Esophagus squamous epithelium (tissue), 5 donors: ENCODE measurements around the gene COPS3. TPM values are rescaled to one million over a fixed set of nuclear protein-coding genes. Genes with fewer than 3 reads are reported as not detected.

Experiments used
- DNase-seq: peaks from one replicate; lab custom pipeline; 2025; lab: John Stamatoyannopoulos, UW
- H3K27ac ChIP-seq, 4 donors: fragments of 200-600 bp; sonication (generic); one replicate each; pipeline ENCODE4 v1.5.1; 2016 to 2019; ENCODE audit warnings: mild to moderate bottlenecking in 1 of 4
- H3K27me3 ChIP-seq, 4 donors: fragments of 200-600 bp; sonication (generic); 1 replicate in 3 of 4; 2 replicates in 1 of 4; pipeline versions ENCODE4 v1.5.1 to v1.6.0; 2017 to 2021; ENCODE audit warnings: antibody characterized with exemption in 1 of 4
- H3K36me3 ChIP-seq, 3 donors: fragments of 200-600 bp; sonication (generic); one replicate each; pipeline ENCODE4 v1.5.1; 2016 to 2019
- H3K4me1 ChIP-seq, 3 donors: fragments of 200-600 bp; sonication (generic); one replicate each; pipeline ENCODE4 v1.5.1; 2017 to 2019
- H3K4me3 ChIP-seq, 4 donors: fragments of 200-600 bp; sonication (generic); 1 replicate in 3 of 4; 2 replicates in 1 of 4; pipeline ENCODE4 v1.5.1; 2016 to 2019; ENCODE audit warnings: mild to moderate bottlenecking in 2 of 4, moderate library complexity in 1 of 4
- H3K9me3 ChIP-seq, 3 donors: fragments of 200-600 bp; sonication (generic); one replicate each; pipeline ENCODE4 v1.5.1; 2016 to 2019
- POLR2A ChIP-seq, 4 donors: fragments of 450-650 bp; IDR thresholded peaks; one replicate each; pipeline ENCODE4 v1.6.1; 2017; ENCODE audit warnings: antibody characterized with exemption in 4 of 4, mild to moderate bottlenecking in 4 of 4, moderate library complexity in 3 of 4
- WGBS, 2 donors: methylation state at CpG; one replicate each; pipeline ENCODE4 v1.1.5; 2018; 5-methylcytosine and 5-hydroxymethylcytosine counted together
- intact Hi-C: fragments of 100-400 bp; cut with DNase I; formaldehyde crosslinking; loops from one replicate; pipeline ENCODE4 v1.15.0; 2022
- total RNA-seq, 4 donors: library from RNA; depleted of rRNA; stranded (reverse); fragments of >200 nt; gene quantifications; one replicate each; pipeline ENCODE4 v1.1.0, GENCODE V29; 2016
- TF ChIP-seq, protein P1 (sequence below), 6 experiments: fragments of 450-650 bp in 4 of 6; fragments of 200-600 bp in 2 of 6; sonication (generic) in 2 of 6; IDR thresholded peaks; one replicate each; pipeline ENCODE4 v1.5.1; 2016 to 2019; ENCODE audit warnings: antibody characterized with exemption in 6 of 6, mild to moderate bottlenecking in 4 of 6, moderate library complexity in 4 of 6
- donor health status: DM: yes; HTN: yes; CAD: no.

COPS3 gene
- total RNA-seq, 4 donors from 2014 or later: 34.0 to 91.6 (median 68.7) TPM

- peaks cover 60 to 100% (median 70%) of the 10 kb centered on the region in 3 donors for H3K36me3 ChIP-seq
- no peak for DNase-seq
- H3K27ac ChIP-seq: no peak overlapping the region
- H3K27me3 ChIP-seq: no peaks in the 10 kb centered on the region
- TF ChIP-seq, protein P1, sequence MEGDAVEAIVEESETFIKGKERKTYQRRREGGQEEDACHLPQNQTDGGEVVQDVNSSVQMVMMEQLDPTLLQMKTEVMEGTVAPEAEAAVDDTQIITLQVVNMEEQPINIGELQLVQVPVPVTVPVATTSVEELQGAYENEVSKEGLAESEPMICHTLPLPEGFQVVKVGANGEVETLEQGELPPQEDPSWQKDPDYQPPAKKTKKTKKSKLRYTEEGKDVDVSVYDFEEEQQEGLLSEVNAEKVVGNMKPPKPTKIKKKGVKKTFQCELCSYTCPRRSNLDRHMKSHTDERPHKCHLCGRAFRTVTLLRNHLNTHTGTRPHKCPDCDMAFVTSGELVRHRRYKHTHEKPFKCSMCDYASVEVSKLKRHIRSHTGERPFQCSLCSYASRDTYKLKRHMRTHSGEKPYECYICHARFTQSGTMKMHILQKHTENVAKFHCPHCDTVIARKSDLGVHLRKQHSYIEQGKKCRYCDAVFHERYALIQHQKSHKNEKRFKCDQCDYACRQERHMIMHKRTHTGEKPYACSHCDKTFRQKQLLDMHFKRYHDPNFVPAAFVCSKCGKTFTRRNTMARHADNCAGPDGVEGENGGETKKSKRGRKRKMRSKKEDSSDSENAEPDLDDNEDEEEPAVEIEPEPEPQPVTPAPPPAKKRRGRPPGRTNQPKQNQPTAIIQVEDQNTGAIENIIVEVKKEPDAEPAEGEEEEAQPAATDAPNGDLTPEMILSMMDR (IDR thresholded peaks at IDR 0.05): no peak
- TF ChIP-seq POLR2A (IDR thresholded peaks at IDR 0.05): no peak
- peaks cover 0 to 13% (median 0%) of the 10 kb centered on the region in 3 donors for H3K4me1 ChIP-seq
- H3K4me3 ChIP-seq: no peak overlapping the region
- WGBS, 2 donors: 81 to 83% methylated on average over 3 of the region's 3 CpGs
- no peaks in the 10 kb centered on the region for H3K9me3 ChIP-seq
- intact Hi-C loops: no loop called here
These were observed 63.1 kb downstream of the COPS3 start for GRCh38 chr17:17217995-17218394.

- Histone ChIP-seq H3K36me3 (peaks cover 54 to 100% (median 60%) of the 10 kb centered on the region in 3 donors), H3K27ac (no peak overlapping the region), H3K9me3 (no peaks in the 10 kb centered on the region), H3K27me3 (no peaks in the 10 kb centered on the region), H3K4me3 (no peak overlapping the region), H3K4me1 (peaks cover 0 to 13% (median 0%) of the 10 kb centered on the region in 3 donors)
- WGBS, 2 donors: 85 to 87% methylated on average over 13 to 15 of the region's 16 CpGs
- TF ChIP-seq, protein P1 (IDR thresholded peaks at IDR 0.05): no peak
- TF ChIP-seq POLR2A (IDR thresholded peaks at IDR 0.05): no peak
- intact Hi-C loops: no loop called here
- DNase-seq: no peak
These were observed 64.3 kb downstream of the COPS3 start for GRCh38 chr17:17216776-17217175.

- no peak for DNase-seq
- peaks cover 50 to 100% (median 56%) of the 10 kb centered on the region in 3 donors for H3K36me3 ChIP-seq
- H3K27me3 ChIP-seq: no peaks in the 10 kb centered on the region
- WGBS, 2 donors: 86 to 89% methylated on average over 4 to 9 of the region's 17 CpGs
- no peak overlapping the region for H3K4me3 ChIP-seq
- no peaks in the 10 kb centered on the region for H3K9me3 ChIP-seq
- intact Hi-C loops: no loop called here
- H3K4me1 ChIP-seq: peaks cover 0 to 9% (median 0%) of the 10 kb centered on the region in 3 donors
- no peak overlapping the region for H3K27ac ChIP-seq
- TF ChIP-seq, protein P1 (IDR thresholded peaks at IDR 0.05): no peak
- TF ChIP-seq POLR2A (IDR thresholded peaks at IDR 0.05): no peak
These were observed 64.8 kb downstream of the COPS3 start for GRCh38 chr17:17216236-17216635.

DNA sequence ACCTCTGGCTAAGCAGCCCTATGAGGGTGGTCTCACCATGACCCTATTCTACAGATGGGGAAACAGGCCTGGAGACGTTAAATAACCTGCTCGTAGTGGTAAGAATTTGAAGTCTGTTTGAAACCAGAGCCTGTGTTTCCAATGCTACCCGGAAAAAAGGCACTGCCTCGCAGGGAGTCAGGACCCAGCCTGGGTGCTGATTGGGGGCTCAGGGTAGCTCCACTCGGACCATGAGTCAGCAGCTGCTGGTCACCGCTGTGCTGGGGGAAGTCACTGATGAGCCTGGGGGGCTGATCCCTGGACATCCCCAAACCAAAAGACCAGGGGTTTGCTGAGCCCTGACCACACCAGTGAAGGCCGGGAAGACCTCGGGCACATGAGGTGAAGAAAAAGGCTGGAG lies 65.5 kb downstream of the COPS3 start:
- H3K27ac ChIP-seq: no peak overlapping the region
- H3K36me3 ChIP-seq: peaks cover 43 to 100% (median 49%) of the 10 kb centered on the region in 3 donors
- 85 to 91% methylated on average over 5 to 7 of the region's 8 CpGs for WGBS, 2 donors
- no peaks in the 10 kb centered on the region for H3K9me3 ChIP-seq
- H3K27me3 ChIP-seq: no peaks in the 10 kb centered on the region
- no peak overlapping the region for H3K4me3 ChIP-seq
- no peak for TF ChIP-seq POLR2A (IDR thresholded peaks at IDR 0.05)
- TF ChIP-seq, protein P1 (IDR thresholded peaks at IDR 0.05): no peak
- peaks cover 0 to 2% (median 0%) of the 10 kb centered on the region in 3 donors for H3K4me1 ChIP-seq
- no peak for DNase-seq
- intact Hi-C loops: no loop called here

- Histone ChIP-seq H3K9me3 (no peaks in the 10 kb centered on the region), H3K27ac (no peak overlapping the region), H3K27me3 (no peaks in the 10 kb centered on the region), H3K36me3 (peaks cover 37 to 93% (median 49%) of the 10 kb centered on the region in 3 donors), H3K4me3 (no peak overlapping the region), H3K4me1 (no peaks in the 10 kb centered on the region)
- no peak for DNase-seq
- intact Hi-C loops: no loop called here
- TF ChIP-seq, protein P1 (IDR thresholded peaks at IDR 0.05): no peak
- no peak for TF ChIP-seq POLR2A (IDR thresholded peaks at IDR 0.05)
- WGBS, 2 donors: 91 to 92% methylated on average over 15 to 18 of the region's 27 CpGs
These were observed 66.2 kb downstream of the COPS3 start for GRCh38 chr17:17214646-17215436.
